HepG2 (cell line): ENCODE results near the gene DRG1. TPM values are rescaled to one million over a fixed set of nuclear protein-coding genes. Genes with fewer than 3 reads are reported as not detected.

Experiments used
- ATAC-seq: fragments of 200-7000 bp; cut with Tn5 transposase; 3 replicates; pipeline ENCODE4 v1.9.1; 2020; ENCODE audit warnings: mild to moderate bottlenecking, moderate library complexity
- BruUV-seq: library from RNA; stranded (reverse); fragments of 400-500 nt; replicated peaks from 2 replicates; lab custom pipeline; 2021; lab: Mats Ljungman, UMichigan
- CTCF ChIA-PET: fragments of 300-600 bp; formaldehyde crosslinking; extraction: SDS; loops from one replicate; lab custom pipeline; 2021; ENCODE audit warnings: low total read pairs, inconsistent platforms, low intra/inter-chr PET ratio; lab: Yijun Ruan, JAX
- POLR2A ChIA-PET: fragments of 350-600 bp; sonication (Branson Sonifier 250); formaldehyde crosslinking; loops from one replicate; lab custom pipeline; 2020; ENCODE audit warnings: antibody characterized with exemption, inconsistent platforms; lab: Yijun Ruan, JAX
- DNase-seq: peaks from one replicate; pipeline ENCODE4 v3.0.0-alpha.2; 2015; ENCODE audit warnings: low spot score
- FAIRE-seq: peaks from 3 replicates; lab custom pipeline; 2011; peaks lifted over from hg19 to GRCh38; lab: Jason Lieb, UNC
- H2AFZ ChIP-seq: one replicate; pipeline ENCODE4 v1.6.1; 2011; ENCODE audit warnings: low read length, inconsistent platforms
- H3K27ac ChIP-seq: fragments of 300-600 bp; 3 replicates; pipeline ENCODE4 v1.8.0; 2011; ENCODE audit warnings: mixed run types, mild to moderate bottlenecking, mixed read lengths, low read length, inconsistent platforms; ENCODE audit not compliant: insufficient read depth; ENCODE audit errors: extremely low read length
- H3K27me3 ChIP-seq, 2 experiments: fragments of 200-600 bp in 1 of 2; 2 replicates in 1 of 2; 3 replicates in 1 of 2; pipeline versions ENCODE4 v1.6.0 to v1.8.0; 2011; ENCODE audit warnings: low read length in 2 of 2, mild to moderate bottlenecking in 2 of 2, moderate library complexity in 2 of 2, inconsistent platforms in 1 of 2; ENCODE audit not compliant: insufficient read depth in 2 of 2, control insufficient read depth in 1 of 2
- H3K36me3 ChIP-seq, 2 experiments: fragments of 200-600 bp in 1 of 2; replicated peaks in 1 of 2; 2 replicates in 1 of 2; 3 replicates in 1 of 2; pipeline versions ENCODE4 v1.5.1 to v1.8.0; 2011; ENCODE audit warnings: low read length in 2 of 2, inconsistent platforms in 1 of 2; ENCODE audit not compliant: insufficient read depth in 2 of 2, control insufficient read depth in 1 of 2
- H3K4me1 ChIP-seq: 2 replicates; pipeline ENCODE4 v1.5.1; 2012; ENCODE audit warnings: low read length, inconsistent platforms; ENCODE audit not compliant: insufficient read depth
- H3K4me2 ChIP-seq: 2 replicates; pipeline ENCODE4 v1.6.0; 2011; ENCODE audit warnings: low read depth, low read length, inconsistent platforms
- H3K4me3 ChIP-seq, 3 experiments: fragments of 200-600 bp in 1 of 3; sonication (generic), shearing (Covaris generic) in 1 of 3; replicated peaks in 1 of 3; 2 replicates each; pipeline ENCODE4 v1.5.1; 2011 to 2016; ENCODE audit warnings: low read length in 3 of 3, inconsistent platforms in 2 of 3, low read depth in 2 of 3, mild to moderate bottlenecking in 2 of 3, control low read depth in 1 of 3, mixed read lengths in 1 of 3; ENCODE audit not compliant: insufficient read depth in 1 of 3
- H3K79me2 ChIP-seq: one replicate; pipeline ENCODE4 v1.6.1; 2011; ENCODE audit warnings: low read length, inconsistent platforms; ENCODE audit not compliant: insufficient read depth
- H3K9ac ChIP-seq: 2 replicates; pipeline ENCODE4 v1.6.0; 2011; ENCODE audit warnings: mild to moderate bottlenecking, low read depth, low read length, inconsistent platforms; ENCODE audit not compliant: insufficient read depth
- H3K9me3 ChIP-seq: 2 replicates; pipeline ENCODE4 v1.5.1; 2012; ENCODE audit warnings: mild to moderate bottlenecking, low read length
- H4K20me1 ChIP-seq: 2 replicates; pipeline ENCODE4 v1.6.0; 2011; ENCODE audit warnings: inconsistent platforms, mild to moderate bottlenecking, low read length, moderate library complexity; ENCODE audit not compliant: insufficient read depth
- HNF4A ChIP-seq: sonication (generic); formaldehyde crosslinking; IDR thresholded peaks from 2 replicates; pipeline ENCODE4 v1.4.0; 2020; ENCODE audit warnings: missing genetic modification reagents
- MNT ChIP-seq: fragments of 450-650 bp; IDR thresholded peaks from 2 replicates; pipeline ENCODE4 v1.6.1; 2016
- NFE2 ChIP-seq: sonication (generic); formaldehyde crosslinking; IDR thresholded peaks from 2 replicates; pipeline ENCODE4 v1.4.0; 2020; ENCODE audit warnings: missing genetic modification reagents
- PHF8 ChIP-seq: sonication (generic); formaldehyde crosslinking; IDR thresholded peaks from 2 replicates; pipeline ENCODE4 v1.5.0; 2020; ENCODE audit warnings: missing genetic modification reagents
- RARA ChIP-seq: IDR thresholded peaks from 2 replicates; pipeline ENCODE4 v1.6.1; 2016; ENCODE audit warnings: missing genetic modification reagents, missing compliant biosample characterization
- REPIN1 ChIP-seq: sonication (generic); formaldehyde crosslinking; IDR thresholded peaks from 2 replicates; pipeline ENCODE4 v1.8.0; 2022; ENCODE audit warnings: missing genetic modification reagents, low read depth, mild to moderate bottlenecking, borderline replicate concordance
- SRSF1 ChIP-seq: fragments of 200-400 bp; formaldehyde crosslinking; optimal IDR thresholded peaks from 2 replicates; pipeline ENCODE3; 2017; ENCODE audit warnings: mild to moderate bottlenecking, low read depth, low read length, moderate library complexity
- ZNF124 ChIP-seq: sonication (generic); formaldehyde crosslinking; IDR thresholded peaks from 2 replicates; pipeline ENCODE4 v1.4.0; 2020; ENCODE audit warnings: missing genetic modification reagents
- ZNF136 ChIP-seq: sonication (generic); formaldehyde crosslinking; IDR thresholded peaks from 2 replicates; pipeline ENCODE4 v1.8.1; 2022; ENCODE audit warnings: low read depth, mild to moderate bottlenecking, moderate library complexity, missing genetic modification reagents
- ZNF3 ChIP-seq: IDR thresholded peaks from 2 replicates; pipeline ENCODE4 v1.7.0; 2017; ENCODE audit warnings: inconsistent platforms
- ZNF598 ChIP-seq: sonication (generic); formaldehyde crosslinking; IDR thresholded peaks from 2 replicates; pipeline ENCODE4 v1.5.1; 2020; ENCODE audit warnings: mild to moderate bottlenecking, missing genetic modification reagents, borderline replicate concordance
- ZNF609 ChIP-seq: sonication (generic); formaldehyde crosslinking; IDR thresholded peaks from 2 replicates; pipeline ENCODE4 v1.4.0; 2020; ENCODE audit warnings: mild to moderate bottlenecking, missing genetic modification reagents, borderline replicate concordance
- ZNF672 ChIP-seq: sonication (generic); formaldehyde crosslinking; IDR thresholded peaks from 2 replicates; pipeline ENCODE4 v1.8.1; 2022; ENCODE audit warnings: missing genetic modification reagents
- ZNF850 ChIP-seq: sonication (generic); formaldehyde crosslinking; conservative IDR thresholded peaks from 2 replicates; pipeline ENCODE4 v1.9.0; 2021; ENCODE audit warnings: mild to moderate bottlenecking, missing genetic modification reagents
- WGBS: methylation state at CpG from one replicate; pipeline ENCODE4 v1.1.6; 2017; ENCODE audit warnings: low lambda C conversion rate; 5-methylcytosine and 5-hydroxymethylcytosine counted together
- in situ Hi-C: cut with HindIII; loops from 2 replicates; pipeline ENCODE4 v1.10.0; 2017; ENCODE audit warnings: low pct_unique_long_range_greater_than_20kb; ENCODE audit not compliant: extremely low pct_ligation_motif_present
- intact Hi-C: fragments of 100-400 bp; cut with micrococcal nuclease; formaldehyde crosslinking; loops from one replicate; pipeline ENCODE4 v1.10.0; 2022; ENCODE audit not compliant: unreplicated experiment
- polyA plus RNA-seq, 8 experiments: library from polyadenylated mRNA; depleted of rRNA in 3 of 8; stranded (reverse) in 7 of 8; unstranded in 1 of 8; fragments of >200 nt; fragmentation: Illumina TruSeq in 4 of 8; extraction: Trizol in 4 of 8; gene quantifications; 2 replicates each; pipeline versions ENCODE4 v1.2.1 to v1.2.3, GENCODE V29; 2011 to 2016; ENCODE audit warnings: low read depth in 4 of 8, missing spikeins in 1 of 8, mixed read lengths in 1 of 8; ENCODE audit not compliant: insufficient read depth in 1 of 8
- total RNA-seq, 5 experiments: library from RNA; depleted of rRNA; stranded (reverse); fragments of >200 nt; fragmentation: Illumina TruSeq; extraction: Trizol; gene quantifications; 2 replicates each; pipeline ENCODE4 v1.2.3, GENCODE V29; 2016; ENCODE audit warnings: low read depth in 1 of 5
- TF ChIP-seq, protein P1 (sequence below): IDR thresholded peaks from 2 replicates; pipeline ENCODE4 v1.6.1; 2016; ENCODE audit warnings: low read depth, control low read depth

DRG1 gene
- total and polyA plus RNA-seq, 2 of the 13 experiments (the other 11 are each of a cell fraction or from before 2014, with no cell fraction given) = 59.0 to 94.8 TPM

DNA sequence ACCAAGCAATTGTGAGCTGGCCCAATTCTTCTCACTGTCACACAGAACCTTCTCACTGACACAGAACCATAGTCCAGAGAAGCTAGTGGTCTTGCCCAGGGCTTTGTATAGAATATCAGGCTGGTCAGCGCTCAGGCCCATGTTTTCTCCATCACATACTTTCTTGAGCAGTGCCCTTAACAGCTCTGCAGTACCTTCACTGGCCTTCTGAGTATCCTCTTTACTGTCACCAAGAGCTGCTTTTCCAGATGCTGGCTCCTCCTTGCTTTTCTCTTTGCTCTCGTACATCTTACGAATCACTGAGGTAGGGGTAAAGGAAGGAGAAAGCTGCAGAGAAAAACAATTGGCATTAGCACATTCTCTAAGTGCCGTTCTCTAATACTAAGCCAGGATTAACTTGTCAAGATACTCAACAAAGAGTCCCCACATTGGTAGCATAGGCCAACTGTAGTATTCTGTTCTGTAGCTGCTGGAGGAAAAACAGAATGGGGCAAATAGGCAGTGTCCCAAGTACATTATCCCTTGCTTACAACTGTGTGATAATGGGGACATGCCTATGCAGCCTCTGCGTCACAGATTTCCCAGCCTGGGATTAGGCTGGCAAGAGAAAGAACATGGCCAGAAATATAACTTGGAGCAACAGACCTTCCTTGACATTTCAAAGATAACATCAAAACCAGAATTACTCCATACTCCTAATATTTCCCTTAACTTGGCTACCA is 43.5 kb downstream of the DRG1 start:
- ChIA-PET CTCF (no interaction called here), POLR2A (no interaction called here)
- Histone ChIP-seq H2AFZ (no peak overlapping the region), H3K4me2 (no peak overlapping the region), H3K79me2 (no peaks in the 10 kb centered on the region), H3K9ac (no peak overlapping the region), H3K27ac (no peak overlapping the region), H4K20me1 (no peaks in the 10 kb centered on the region), H3K4me3 (no peak overlapping the region)
- in situ Hi-C loops (no loop called here), intact Hi-C loops (no loop called here)
- 98% methylated on average over 5 of the region's 5 CpGs for WGBS
- FAIRE-seq = no peak
- TF ChIP-seq NFE2 (CRISPR knock-in tag) (no peak), MNT (no peak), PHF8 (CRISPR knock-in tag) (no peak), SRSF1 (no peak), HNF4A (CRISPR knock-in tag) (no peak), REPIN1 (CRISPR knock-in tag) (no peak), ZNF672 (CRISPR knock-in tag) (no peak), ZNF124 (CRISPR knock-in tag) (no peak), ZNF850 (no peak), ZNF3 (CRISPR knock-in tag) (no peak), ZNF598 (CRISPR knock-in tag) (no peak), ZNF609 (CRISPR knock-in tag) (no peak), ZNF136 (CRISPR knock-in tag) (no peak), RARA (CRISPR knock-in tag) (no peak)
- TF ChIP-seq, protein P1, sequence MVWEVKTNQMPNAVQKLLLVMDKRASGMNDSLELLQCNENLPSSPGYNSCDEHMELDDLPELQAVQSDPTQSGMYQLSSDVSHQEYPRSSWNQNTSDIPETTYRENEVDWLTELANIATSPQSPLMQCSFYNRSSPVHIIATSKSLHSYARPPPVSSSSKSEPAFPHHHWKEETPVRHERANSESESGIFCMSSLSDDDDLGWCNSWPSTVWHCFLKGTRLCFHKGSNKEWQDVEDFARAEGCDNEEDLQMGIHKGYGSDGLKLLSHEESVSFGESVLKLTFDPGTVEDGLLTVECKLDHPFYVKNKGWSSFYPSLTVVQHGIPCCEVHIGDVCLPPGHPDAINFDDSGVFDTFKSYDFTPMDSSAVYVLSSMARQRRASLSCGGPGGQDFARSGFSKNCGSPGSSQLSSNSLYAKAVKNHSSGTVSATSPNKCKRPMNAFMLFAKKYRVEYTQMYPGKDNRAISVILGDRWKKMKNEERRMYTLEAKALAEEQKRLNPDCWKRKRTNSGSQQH (CRISPR knock-in tag) = no peak
- TF ChIP-seq, all 625 proteins: peak for 0
- H3K9me3 ChIP-seq = no peaks in the 10 kb centered on the region
- no TSS peak for BruUV-seq
- no peaks in the 10 kb centered on the region for H3K27me3 ChIP-seq
- DNase-seq = no peak
- no peaks in the 10 kb centered on the region for H3K4me1 ChIP-seq
- ATAC-seq = no peak
- H3K36me3 ChIP-seq = peaks cover 26 to 77% of the 10 kb centered on the region in 2 experiments
